ENCODE results near the gene APH1B. TPM values are rescaled to one million over a fixed set of nuclear protein-coding genes. Genes with fewer than 3 reads are reported as not detected.
A peak's percentile ranks its signal among the peaks of the same experiment; 100 is the strongest.

The APH1B gene
- total and polyA plus RNA-seq, 9 donors, result 9.1 to 25.2 (median 20.0) TPM

GRCh38 chr15:63287109-63287508 is 9.7 kb downstream of the APH1B start:
- H3K36me3 ChIP-seq, result no peaks in the 10 kb centered on the region

GRCh38 chr15:63288342-63288741 is 10.9 kb downstream of the APH1B start:
- intact Hi-C loops (cut with DNase I), result loop anchor here in 2 of 4 donors (10.0 kb wide), 2 partner anchors 126 to 776 kb away; no protein-coding TSS in a partner anchor

More at GRCh38 chr15:63287109-63287508, 9.7 kb downstream of the APH1B start:
- Histone ChIP-seq H3K27ac (no peak overlapping the region), H3K4me3 (no peak overlapping the region), H3K4me1 (ENCODE audit: insufficient read depth) (no peaks in the 10 kb centered on the region), H3K9me3 (no peaks in the 10 kb centered on the region), H3K27me3 (no peaks in the 10 kb centered on the region)
- intact Hi-C loops (cut with DNase I), result loop anchor here in 2 of 4 donors (10.0 kb wide), 2 partner anchors 128 to 778 kb away; no protein-coding TSS in a partner anchor
- DNase-seq, result no peak
- WGBS, 3 donors, result 70 to 86% (median 84%) methylated on average over 2 of the region's 2 CpGs
- TF ChIP-seq, protein P1, sequence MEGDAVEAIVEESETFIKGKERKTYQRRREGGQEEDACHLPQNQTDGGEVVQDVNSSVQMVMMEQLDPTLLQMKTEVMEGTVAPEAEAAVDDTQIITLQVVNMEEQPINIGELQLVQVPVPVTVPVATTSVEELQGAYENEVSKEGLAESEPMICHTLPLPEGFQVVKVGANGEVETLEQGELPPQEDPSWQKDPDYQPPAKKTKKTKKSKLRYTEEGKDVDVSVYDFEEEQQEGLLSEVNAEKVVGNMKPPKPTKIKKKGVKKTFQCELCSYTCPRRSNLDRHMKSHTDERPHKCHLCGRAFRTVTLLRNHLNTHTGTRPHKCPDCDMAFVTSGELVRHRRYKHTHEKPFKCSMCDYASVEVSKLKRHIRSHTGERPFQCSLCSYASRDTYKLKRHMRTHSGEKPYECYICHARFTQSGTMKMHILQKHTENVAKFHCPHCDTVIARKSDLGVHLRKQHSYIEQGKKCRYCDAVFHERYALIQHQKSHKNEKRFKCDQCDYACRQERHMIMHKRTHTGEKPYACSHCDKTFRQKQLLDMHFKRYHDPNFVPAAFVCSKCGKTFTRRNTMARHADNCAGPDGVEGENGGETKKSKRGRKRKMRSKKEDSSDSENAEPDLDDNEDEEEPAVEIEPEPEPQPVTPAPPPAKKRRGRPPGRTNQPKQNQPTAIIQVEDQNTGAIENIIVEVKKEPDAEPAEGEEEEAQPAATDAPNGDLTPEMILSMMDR (IDR thresholded peaks at IDR 0.05), result no peak
- TF ChIP-seq EP300 (IDR thresholded peaks at IDR 0.05), result no peak

DNA sequence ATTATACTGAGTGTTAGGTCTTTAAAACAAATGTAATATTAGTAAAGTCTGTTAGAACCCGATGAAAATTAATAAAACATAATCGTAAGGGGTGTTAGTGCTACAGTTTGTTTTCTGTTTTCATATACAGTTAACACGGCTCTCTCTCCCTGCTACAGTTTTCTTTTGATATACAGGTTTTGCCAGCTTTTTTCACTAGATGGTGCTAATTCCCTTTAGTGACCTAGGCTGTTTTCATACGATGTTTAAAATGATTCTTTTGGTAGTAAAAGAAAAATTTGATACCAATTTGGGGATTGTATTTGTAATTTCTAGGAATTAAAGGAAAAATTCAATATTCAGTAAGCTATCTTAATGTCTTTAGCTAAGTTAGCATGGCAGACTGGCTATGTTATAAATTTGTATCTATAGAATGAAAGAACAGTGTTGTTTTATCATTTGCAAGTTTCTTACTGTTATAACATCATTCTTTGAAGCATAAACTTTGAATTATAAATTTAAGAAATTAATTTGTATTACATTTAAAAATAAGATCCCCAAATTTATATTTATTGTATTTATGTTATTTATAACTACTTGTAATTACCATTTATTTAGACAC is 11.5 kb downstream of the APH1B start:
- intact Hi-C loops (cut with DNase I), result loop anchor here in 2 of 4 donors (10.0 kb wide), 2 partner anchors 126 to 776 kb away; no protein-coding TSS in a partner anchor
- TF ChIP-seq, protein P1 (IDR thresholded peaks at IDR 0.05), result peak in 2 of 3 donors; percentile 54 to 58
- TF ChIP-seq POLR2A (IDR thresholded peaks at IDR 0.05), result no peak
- Histone ChIP-seq H3K9me3 (no peaks in the 10 kb centered on the region), H3K4me1 (ENCODE audit: insufficient read depth) (no peaks in the 10 kb centered on the region), H3K27ac (no peak overlapping the region), H3K36me3 (no peaks in the 10 kb centered on the region), H3K27me3 (no peaks in the 10 kb centered on the region), H3K4me3 (no peak overlapping the region)
- no peak for DNase-seq
- WGBS, 3 donors, result 1 to 3% (median 1%) methylated on average over 4 of the region's 4 CpGs

More at GRCh38 chr15:63288342-63288741, 10.9 kb downstream of the APH1B start:
- H3K36me3 ChIP-seq, result no peaks in the 10 kb centered on the region
- TF ChIP-seq, protein P1 (IDR thresholded peaks at IDR 0.05), result no peak
- TF ChIP-seq EP300 (IDR thresholded peaks at IDR 0.05), result no peak
- TF ChIP-seq POLR2A (IDR thresholded peaks at IDR 0.05), result no peak
- DNase-seq, result no peak
- H3K27me3 ChIP-seq, result no peaks in the 10 kb centered on the region
- H3K4me3 ChIP-seq, result no peak overlapping the region
- 25 to 43% (median 30%) methylated on average over 1 of the region's 1 CpG for WGBS, 3 donors
- H3K27ac ChIP-seq, result no peak overlapping the region
- no peaks in the 10 kb centered on the region for H3K4me1 ChIP-seq (ENCODE audit: insufficient read depth)
- no peaks in the 10 kb centered on the region for H3K9me3 ChIP-seq

DNA sequence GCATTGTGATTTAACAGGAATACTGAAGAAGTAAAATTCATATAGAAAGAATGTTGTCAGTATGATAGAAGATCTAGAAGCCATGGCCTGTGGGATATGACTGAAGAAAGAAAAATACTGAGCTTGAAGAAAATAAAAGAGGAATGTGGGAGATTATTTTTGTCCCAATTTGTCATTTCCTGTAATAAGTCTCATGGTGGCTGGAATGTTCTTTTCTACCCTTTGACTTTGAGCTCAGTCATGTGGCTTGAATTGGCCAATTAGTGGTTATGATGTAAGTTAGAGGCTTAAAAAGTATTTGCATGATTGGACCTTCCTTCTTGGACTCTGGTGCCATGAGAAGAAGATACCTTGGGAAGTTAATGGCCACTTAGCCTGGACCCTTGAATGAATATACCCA is 14.1 kb downstream of the APH1B start:
- Histone ChIP-seq H3K27me3 (no peaks in the 10 kb centered on the region), H3K27ac (no peak overlapping the region), H3K4me3 (no peak overlapping the region), H3K36me3 (no peaks in the 10 kb centered on the region), H3K4me1 (ENCODE audit: insufficient read depth) (no peaks in the 10 kb centered on the region), H3K9me3 (no peaks in the 10 kb centered on the region)
- DNase-seq, result no peak
- TF ChIP-seq, protein P1 (IDR thresholded peaks at IDR 0.05), result no peak
- TF ChIP-seq EP300 (IDR thresholded peaks at IDR 0.05), result no peak
- no peak for TF ChIP-seq POLR2A (IDR thresholded peaks at IDR 0.05)
- intact Hi-C loops (cut with DNase I), result loop anchor here in 3 of 4 donors (5.0 to 10.0 kb wide), 3 partner anchors 93 to 121 kb away; partner anchors contain the start of gene CA12 (in 1 of the 3)

Measured in ovary (tissue), 9 donors.